Thoracic aorta (tissue), 2 donors: ENCODE results near the gene C10orf53. TPM values are rescaled to one million over a fixed set of nuclear protein-coding genes. Genes with fewer than 3 reads are reported as not detected.

Experiments
- ATAC-seq: fragments of 150-250 bp; one replicate; pipeline ENCODE4 v1.8.0; 2017; ENCODE audit warnings: low read depth; ENCODE audit not compliant: insufficient number of reproducible peaks, low FRiP score
- DNase-seq: peaks from one replicate; pipeline ENCODE4 v3.0.0-alpha.2; 2020; ENCODE audit warnings: low spot score
- H3K27ac ChIP-seq, 2 donors: fragments of 200-600 bp; sonication (generic); 1 replicate in 1 of 2; 2 replicates in 1 of 2; pipeline ENCODE4 v1.5.1; 2016; ENCODE audit warnings: mild to moderate bottlenecking in 2 of 2, moderate library complexity in 2 of 2
- H3K27me3 ChIP-seq: fragments of 200-600 bp; sonication (generic); replicated peaks from 2 replicates; pipeline ENCODE4 v1.6.0; 2016; ENCODE audit warnings: mild to moderate bottlenecking; ENCODE audit not compliant: insufficient read depth
- H3K36me3 ChIP-seq: fragments of 200-600 bp; sonication (generic); one replicate; pipeline ENCODE4 v1.5.1; 2016
- H3K4me1 ChIP-seq, 2 donors: fragments of 200-600 bp; sonication (generic); 1 replicate in 1 of 2; 2 replicates in 1 of 2; pipeline versions ENCODE4 v1.5.1 to v1.6.0; 2016; ENCODE audit warnings: low read depth in 2 of 2, mild to moderate bottlenecking in 1 of 2; ENCODE audit not compliant: control insufficient read depth in 1 of 2
- H3K4me3 ChIP-seq: fragments of 200-600 bp; sonication (generic); 2 replicates; pipeline ENCODE4 v1.5.1; 2016; ENCODE audit warnings: mild to moderate bottlenecking
- H3K9me3 ChIP-seq: fragments of 200-600 bp; sonication (generic); 2 replicates; pipeline ENCODE4 v1.5.1; 2016
- total RNA-seq, 2 donors: library from RNA; depleted of rRNA; stranded (reverse); fragments of >200 nt; gene quantifications; one replicate each; pipeline versions ENCODE4 v1.1.0 to v1.2.3, GENCODE V29; 2016
- TF ChIP-seq, protein P1 (sequence below): fragments of 200-600 bp; sonication (generic); IDR thresholded peaks from one replicate; pipeline ENCODE4 v1.5.1; 2019; ENCODE audit warnings: antibody characterized with exemption

C10orf53 gene
- total RNA-seq, 2 donors from 2014 or later: not detected

- no peaks in the 10 kb centered on the region for H3K36me3 ChIP-seq
- no peak overlapping the region for H3K27ac ChIP-seq
- no peaks in the 10 kb centered on the region for H3K4me1 ChIP-seq
- no peaks in the 10 kb centered on the region for H3K27me3 ChIP-seq
- H3K9me3 ChIP-seq: no peaks in the 10 kb centered on the region
- ATAC-seq: no peak
- no peak overlapping the region for H3K4me3 ChIP-seq
- TF ChIP-seq, protein P1, sequence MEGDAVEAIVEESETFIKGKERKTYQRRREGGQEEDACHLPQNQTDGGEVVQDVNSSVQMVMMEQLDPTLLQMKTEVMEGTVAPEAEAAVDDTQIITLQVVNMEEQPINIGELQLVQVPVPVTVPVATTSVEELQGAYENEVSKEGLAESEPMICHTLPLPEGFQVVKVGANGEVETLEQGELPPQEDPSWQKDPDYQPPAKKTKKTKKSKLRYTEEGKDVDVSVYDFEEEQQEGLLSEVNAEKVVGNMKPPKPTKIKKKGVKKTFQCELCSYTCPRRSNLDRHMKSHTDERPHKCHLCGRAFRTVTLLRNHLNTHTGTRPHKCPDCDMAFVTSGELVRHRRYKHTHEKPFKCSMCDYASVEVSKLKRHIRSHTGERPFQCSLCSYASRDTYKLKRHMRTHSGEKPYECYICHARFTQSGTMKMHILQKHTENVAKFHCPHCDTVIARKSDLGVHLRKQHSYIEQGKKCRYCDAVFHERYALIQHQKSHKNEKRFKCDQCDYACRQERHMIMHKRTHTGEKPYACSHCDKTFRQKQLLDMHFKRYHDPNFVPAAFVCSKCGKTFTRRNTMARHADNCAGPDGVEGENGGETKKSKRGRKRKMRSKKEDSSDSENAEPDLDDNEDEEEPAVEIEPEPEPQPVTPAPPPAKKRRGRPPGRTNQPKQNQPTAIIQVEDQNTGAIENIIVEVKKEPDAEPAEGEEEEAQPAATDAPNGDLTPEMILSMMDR: no peak
- no peak for DNase-seq
These were observed 64.1 kb downstream of the C10orf53 start for GRCh38 chr10:49743464-49744075.

- Histone ChIP-seq H3K4me3 (no peak overlapping the region), H3K9me3 (no peaks in the 10 kb centered on the region), H3K36me3 (no peaks in the 10 kb centered on the region), H3K27me3 (no peaks in the 10 kb centered on the region), H3K27ac (no peak overlapping the region), H3K4me1 (no peaks in the 10 kb centered on the region)
- TF ChIP-seq, protein P1: no peak
- no peak for ATAC-seq
- DNase-seq: no peak
These were observed 64.7 kb downstream of the C10orf53 start for GRCh38 chr10:49744091-49744685.

GRCh38 chr10:49744924-49745605 lies 65.6 kb downstream of the C10orf53 start:
- no peak overlapping the region for H3K4me3 ChIP-seq
- H3K27me3 ChIP-seq: no peaks in the 10 kb centered on the region
- TF ChIP-seq, protein P1: no peak
- DNase-seq (no peak), ATAC-seq (no peak)
- no peaks in the 10 kb centered on the region for H3K36me3 ChIP-seq
- no peaks in the 10 kb centered on the region for H3K9me3 ChIP-seq
- H3K4me1 ChIP-seq: no peaks in the 10 kb centered on the region
- H3K27ac ChIP-seq: no peak overlapping the region

GRCh38 chr10:49745756-49746155 lies 66.3 kb downstream of the C10orf53 start:
- H3K27me3 ChIP-seq: no peaks in the 10 kb centered on the region
- no peaks in the 10 kb centered on the region for H3K9me3 ChIP-seq
- H3K4me1 ChIP-seq: no peaks in the 10 kb centered on the region
- no peak for DNase-seq
- H3K36me3 ChIP-seq: no peaks in the 10 kb centered on the region
- no peak overlapping the region for H3K4me3 ChIP-seq
- TF ChIP-seq, protein P1: no peak
- no peak overlapping the region for H3K27ac ChIP-seq
- ATAC-seq: no peak

DNA sequence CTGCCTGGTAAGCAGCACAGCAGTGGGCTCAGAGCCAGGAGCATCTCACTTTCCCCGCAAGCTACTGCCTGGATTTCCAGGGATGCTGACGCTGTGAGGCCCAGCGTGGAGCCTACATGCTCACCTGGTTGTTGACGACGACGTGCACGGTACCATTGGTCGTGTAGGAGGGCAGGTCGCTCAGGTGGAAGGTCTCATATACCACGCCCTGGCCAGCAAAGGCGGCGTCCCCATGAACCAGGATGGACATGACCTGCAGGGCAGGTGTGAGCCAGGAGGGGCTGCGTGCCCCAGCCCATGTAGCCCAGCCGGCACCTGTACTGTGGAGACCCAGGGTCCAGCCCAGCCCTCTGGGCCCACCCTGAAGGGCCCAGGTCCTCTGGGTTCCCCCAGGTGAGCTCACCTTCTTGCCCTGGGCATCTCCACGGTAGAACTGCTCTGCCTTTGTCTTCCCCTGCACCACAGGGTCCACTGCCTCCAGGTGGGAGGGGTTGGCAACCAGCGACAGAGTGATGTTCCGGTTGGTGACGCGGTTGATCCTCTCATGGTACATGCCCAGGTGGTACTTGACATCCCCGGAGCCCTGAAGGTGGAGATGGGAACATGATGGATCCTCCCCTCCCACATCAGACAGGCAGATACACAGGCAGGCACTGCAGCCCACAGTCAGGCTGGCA lies 67.3 kb downstream of the C10orf53 start:
- H3K36me3 ChIP-seq: no peaks in the 10 kb centered on the region
- ATAC-seq (no peak), DNase-seq (no peak)
- no peak overlapping the region for H3K4me3 ChIP-seq
- H3K27ac ChIP-seq: no peak overlapping the region
- TF ChIP-seq, protein P1: no peak
- H3K27me3 ChIP-seq: no peaks in the 10 kb centered on the region
- H3K4me1 ChIP-seq: no peaks in the 10 kb centered on the region
- H3K9me3 ChIP-seq: no peaks in the 10 kb centered on the region
